HepG2 (cell line): ENCODE data around the gene LDLRAD2. TPM values are rescaled to one million over a fixed set of nuclear protein-coding genes. Genes with fewer than 3 reads are reported as not detected.

Source experiments
- ATAC-seq: fragments of 200-7000 bp; cut with Tn5 transposase; 3 replicates; pipeline ENCODE4 v1.9.1; 2020; ENCODE audit warnings: mild to moderate bottlenecking, moderate library complexity
- BruUV-seq: library from RNA; stranded (reverse); fragments of 400-500 nt; replicated peaks from 2 replicates; lab custom pipeline; 2021; lab: Mats Ljungman, UMichigan
- CTCF ChIA-PET: fragments of 300-600 bp; formaldehyde crosslinking; extraction: SDS; loops from one replicate; lab custom pipeline; 2021; ENCODE audit warnings: low total read pairs, inconsistent platforms, low intra/inter-chr PET ratio; lab: Yijun Ruan, JAX
- POLR2A ChIA-PET: fragments of 350-600 bp; sonication (Branson Sonifier 250); formaldehyde crosslinking; loops from one replicate; lab custom pipeline; 2020; ENCODE audit warnings: antibody characterized with exemption, inconsistent platforms; lab: Yijun Ruan, JAX
- DNase-seq: peaks from one replicate; pipeline ENCODE4 v3.0.0-alpha.2; 2015; ENCODE audit warnings: low spot score
- FAIRE-seq: peaks from 3 replicates; lab custom pipeline; 2011; peaks lifted over from hg19 to GRCh38; lab: Jason Lieb, UNC
- H2AFZ ChIP-seq: one replicate; pipeline ENCODE4 v1.6.1; 2011; ENCODE audit warnings: low read length, inconsistent platforms
- H3K27ac ChIP-seq: fragments of 300-600 bp; 3 replicates; pipeline ENCODE4 v1.8.0; 2011; ENCODE audit warnings: mixed run types, mild to moderate bottlenecking, mixed read lengths, low read length, inconsistent platforms; ENCODE audit not compliant: insufficient read depth; ENCODE audit errors: extremely low read length
- H3K27me3 ChIP-seq, 2 experiments: fragments of 200-600 bp in 1 of 2; 2 replicates in 1 of 2; 3 replicates in 1 of 2; pipeline versions ENCODE4 v1.6.0 to v1.8.0; 2011; ENCODE audit warnings: low read length in 2 of 2, mild to moderate bottlenecking in 2 of 2, moderate library complexity in 2 of 2, inconsistent platforms in 1 of 2; ENCODE audit not compliant: insufficient read depth in 2 of 2, control insufficient read depth in 1 of 2
- H3K36me3 ChIP-seq, 2 experiments: fragments of 200-600 bp in 1 of 2; replicated peaks in 1 of 2; 2 replicates in 1 of 2; 3 replicates in 1 of 2; pipeline versions ENCODE4 v1.5.1 to v1.8.0; 2011; ENCODE audit warnings: low read length in 2 of 2, inconsistent platforms in 1 of 2; ENCODE audit not compliant: insufficient read depth in 2 of 2, control insufficient read depth in 1 of 2
- H3K4me1 ChIP-seq: 2 replicates; pipeline ENCODE4 v1.5.1; 2012; ENCODE audit warnings: low read length, inconsistent platforms; ENCODE audit not compliant: insufficient read depth
- H3K4me2 ChIP-seq: 2 replicates; pipeline ENCODE4 v1.6.0; 2011; ENCODE audit warnings: low read depth, low read length, inconsistent platforms
- H3K4me3 ChIP-seq, 3 experiments: fragments of 200-600 bp in 1 of 3; sonication (generic), shearing (Covaris generic) in 1 of 3; replicated peaks in 1 of 3; 2 replicates each; pipeline ENCODE4 v1.5.1; 2011 to 2016; ENCODE audit warnings: low read length in 3 of 3, inconsistent platforms in 2 of 3, low read depth in 2 of 3, mild to moderate bottlenecking in 2 of 3, control low read depth in 1 of 3, mixed read lengths in 1 of 3; ENCODE audit not compliant: insufficient read depth in 1 of 3
- H3K79me2 ChIP-seq: one replicate; pipeline ENCODE4 v1.6.1; 2011; ENCODE audit warnings: low read length, inconsistent platforms; ENCODE audit not compliant: insufficient read depth
- H3K9ac ChIP-seq: 2 replicates; pipeline ENCODE4 v1.6.0; 2011; ENCODE audit warnings: mild to moderate bottlenecking, low read depth, low read length, inconsistent platforms; ENCODE audit not compliant: insufficient read depth
- H3K9me3 ChIP-seq: 2 replicates; pipeline ENCODE4 v1.5.1; 2012; ENCODE audit warnings: mild to moderate bottlenecking, low read length
- H4K20me1 ChIP-seq: 2 replicates; pipeline ENCODE4 v1.6.0; 2011; ENCODE audit warnings: inconsistent platforms, mild to moderate bottlenecking, low read length, moderate library complexity; ENCODE audit not compliant: insufficient read depth
- HHEX ChIP-seq: IDR thresholded peaks from 2 replicates; pipeline ENCODE4 v1.6.1; 2016; ENCODE audit warnings: control low read depth
- HOXD1 ChIP-seq: sonication (generic); formaldehyde crosslinking; IDR thresholded peaks from 2 replicates; pipeline ENCODE4 v1.5.0; 2020; ENCODE audit warnings: missing genetic modification reagents
- KDM3A ChIP-seq: IDR thresholded peaks from 2 replicates; pipeline ENCODE4 v1.6.1; 2018; ENCODE audit warnings: low read depth, missing compliant biosample characterization
- KLF9 ChIP-seq: IDR thresholded peaks from 2 replicates; pipeline ENCODE4 v1.6.1; 2016; ENCODE audit warnings: low read depth
- REPIN1 ChIP-seq: sonication (generic); formaldehyde crosslinking; IDR thresholded peaks from 2 replicates; pipeline ENCODE4 v1.8.0; 2022; ENCODE audit warnings: missing genetic modification reagents, low read depth, mild to moderate bottlenecking, borderline replicate concordance
- SP2 ChIP-seq: sonication (generic); formaldehyde crosslinking; IDR thresholded peaks from 2 replicates; pipeline ENCODE4 v1.5.1; 2020; ENCODE audit warnings: mild to moderate bottlenecking, missing genetic modification reagents
- TBL1XR1 ChIP-seq: fragments of 150-350 bp; IDR thresholded peaks from 2 replicates; pipeline ENCODE4 v1.6.1; 2014; ENCODE audit warnings: borderline replicate concordance, low read length; ENCODE audit not compliant: partially characterized antibody
- ZNF264 ChIP-seq: sonication (generic); formaldehyde crosslinking; IDR thresholded peaks from 2 replicates; pipeline ENCODE4 v1.4.0; 2020; ENCODE audit warnings: missing genetic modification reagents
- ZNF362 ChIP-seq: sonication (generic); formaldehyde crosslinking; IDR thresholded peaks from 2 replicates; pipeline ENCODE4 v1.4.0; 2020; ENCODE audit warnings: missing genetic modification reagents, mild to moderate bottlenecking, borderline replicate concordance
- ZNF446 ChIP-seq: sonication (generic); formaldehyde crosslinking; IDR thresholded peaks from 2 replicates; pipeline ENCODE4 v1.5.0; 2020; ENCODE audit warnings: mild to moderate bottlenecking, missing genetic modification reagents
- WGBS: methylation state at CpG from one replicate; pipeline ENCODE4 v1.1.6; 2017; ENCODE audit warnings: low lambda C conversion rate; 5-methylcytosine and 5-hydroxymethylcytosine counted together
- in situ Hi-C: cut with HindIII; loops from 2 replicates; pipeline ENCODE4 v1.10.0; 2017; ENCODE audit warnings: low pct_unique_long_range_greater_than_20kb; ENCODE audit not compliant: extremely low pct_ligation_motif_present
- intact Hi-C: fragments of 100-400 bp; cut with micrococcal nuclease; formaldehyde crosslinking; loops from one replicate; pipeline ENCODE4 v1.10.0; 2022; ENCODE audit not compliant: unreplicated experiment
- polyA plus RNA-seq, 8 experiments: library from polyadenylated mRNA; depleted of rRNA in 3 of 8; stranded (reverse) in 7 of 8; unstranded in 1 of 8; fragments of >200 nt; fragmentation: Illumina TruSeq in 4 of 8; extraction: Trizol in 4 of 8; gene quantifications; 2 replicates each; pipeline versions ENCODE4 v1.2.1 to v1.2.3, GENCODE V29; 2011 to 2016; ENCODE audit warnings: low read depth in 4 of 8, missing spikeins in 1 of 8, mixed read lengths in 1 of 8; ENCODE audit not compliant: insufficient read depth in 1 of 8
- total RNA-seq, 5 experiments: library from RNA; depleted of rRNA; stranded (reverse); fragments of >200 nt; fragmentation: Illumina TruSeq; extraction: Trizol; gene quantifications; 2 replicates each; pipeline ENCODE4 v1.2.3, GENCODE V29; 2016; ENCODE audit warnings: low read depth in 1 of 5

Gene LDLRAD2
- total and polyA plus RNA-seq, 2 of the 13 experiments (the other 11 are each of a cell fraction or from before 2014, with no cell fraction given), result not detected

DNA sequence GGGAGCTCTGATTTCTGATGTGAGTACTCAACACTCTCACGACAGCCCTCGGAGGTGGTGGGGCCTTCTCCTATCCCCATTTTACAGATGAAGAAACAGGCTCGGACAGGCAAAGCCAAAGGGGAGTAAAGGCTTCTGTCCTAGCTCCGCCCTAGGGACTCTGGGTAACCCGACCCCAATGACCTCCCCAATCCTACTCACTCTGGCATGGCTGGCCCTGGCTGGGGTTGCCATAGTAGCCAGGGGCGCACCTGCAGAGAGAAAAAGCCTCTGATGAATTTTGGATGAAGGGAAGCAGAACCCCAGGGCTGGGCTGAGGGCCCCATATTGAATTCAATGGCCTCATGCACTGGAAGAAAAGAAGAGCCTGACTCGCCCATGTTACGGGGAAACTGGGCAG, 61.1 kb downstream of the LDLRAD2 start:
- no peak for FAIRE-seq
- in situ Hi-C loops, result no loop called here
- Histone ChIP-seq H3K4me2 (no peak overlapping the region), H3K9ac (no peak overlapping the region), H4K20me1 (no peaks in the 10 kb centered on the region; the same call in 1 of the 2 replicates), H3K9me3 (no peaks in the 10 kb centered on the region), H3K79me2 (no peaks in the 10 kb centered on the region), H3K4me3 (no peak overlapping the region), H3K27me3 (no peaks in the 10 kb centered on the region), H3K36me3 (peaks cover 24 to 40% of the 10 kb centered on the region in 2 experiments), H3K4me1 (peaks cover 13% of the 10 kb centered on the region), H3K27ac (no peak overlapping the region), H2AFZ (no peak overlapping the region)
- no TSS peak for BruUV-seq
- ChIA-PET CTCF (no interaction called here), POLR2A (no interaction called here)
- no peak for DNase-seq
- intact Hi-C loops, result no loop called here
- no peak for ATAC-seq
- TF ChIP-seq REPIN1 (CRISPR knock-in tag) (no peak), HOXD1 (CRISPR knock-in tag) (no peak), ZNF446 (CRISPR knock-in tag) (no peak), ZNF362 (CRISPR knock-in tag) (no peak)
- 95% methylated on average over 8 of the region's 8 CpGs for WGBS

GRCh38 chr1:21873761-21874160, 61.7 kb downstream of the LDLRAD2 start:
- DNase-seq, result no peak
- 100% methylated on average over 5 of the region's 10 CpGs for WGBS
- no TSS peak for BruUV-seq
- TF ChIP-seq SP2 (CRISPR knock-in tag) (no peak), HHEX (no peak), KLF9 (CRISPR knock-in tag) (no peak), ZNF264 (CRISPR knock-in tag) (no peak), KDM3A (CRISPR knock-in tag) (no peak), TBL1XR1 (no peak)
- TF ChIP-seq, all 625 proteins: peak for 0
- intact Hi-C loops, result no loop called here
- H3K4me1 ChIP-seq, result peaks cover 13% of the 10 kb centered on the region
- no peaks in the 10 kb centered on the region; the same call in 1 of the 2 replicates for H4K20me1 ChIP-seq
- H3K4me2 ChIP-seq, result no peak overlapping the region
- no peak overlapping the region for H3K27ac ChIP-seq
- H3K9me3 ChIP-seq, result no peaks in the 10 kb centered on the region
- peaks cover 24 to 42% of the 10 kb centered on the region in 2 experiments for H3K36me3 ChIP-seq
- H3K79me2 ChIP-seq, result no peaks in the 10 kb centered on the region
- in situ Hi-C loops, result no loop called here
- no peak overlapping the region for H3K4me3 ChIP-seq
- FAIRE-seq, result no peak
- H3K9ac ChIP-seq, result no peak overlapping the region
- CTCF ChIA-PET, result no interaction called here
- POLR2A ChIA-PET, result no interaction called here
- no peaks in the 10 kb centered on the region for H3K27me3 ChIP-seq
- H2AFZ ChIP-seq, result no peak overlapping the region
- no peak for ATAC-seq
